BE2C (cell line): ENCODE measurements around the gene WSCD2.

Experiments used
- DNase-seq: peaks from one replicate; pipeline ENCODE4 v3.0.0-alpha.2; 2020
- H3K27me3 ChIP-seq: fragments of 250-450 bp; sonication (Bioruptor Pico); 2 replicates; pipeline ENCODE4 v1.5.1; 2020; ENCODE audit warnings: mild to moderate bottlenecking
- H3K36me3 ChIP-seq: fragments of 250-450 bp; sonication (Bioruptor Pico); 2 replicates; pipeline ENCODE4 v1.5.1; 2020; ENCODE audit warnings: mild to moderate bottlenecking
- H3K4me1 ChIP-seq: fragments of 250-450 bp; sonication (Bioruptor Pico); 2 replicates; pipeline ENCODE4 v1.5.1; 2020
- H3K4me3 ChIP-seq: 2 replicates; pipeline ENCODE4 v1.5.1; 2011; ENCODE audit warnings: low read depth, low read length
- H3K9me3 ChIP-seq: fragments of 250-450 bp; sonication (Bioruptor Pico); 2 replicates; pipeline ENCODE4 v1.5.1; 2020
- TF ChIP-seq, protein P1 (sequence below): IDR thresholded peaks from 2 replicates; pipeline ENCODE4 v1.5.1; 2012; ENCODE audit warnings: mild to moderate bottlenecking, low read depth, low read length

Gene WSCD2

GRCh38 chr12:108170164-108170563, 41.1 kb downstream of the WSCD2 start:
- no peaks in the 10 kb centered on the region for H3K4me1 ChIP-seq
- H3K9me3 ChIP-seq = no peaks in the 10 kb centered on the region
- no peaks in the 10 kb centered on the region for H3K27me3 ChIP-seq
- no peak for DNase-seq
- H3K4me3 ChIP-seq = no peak overlapping the region
- no peaks in the 10 kb centered on the region for H3K36me3 ChIP-seq
- TF ChIP-seq, protein P1, sequence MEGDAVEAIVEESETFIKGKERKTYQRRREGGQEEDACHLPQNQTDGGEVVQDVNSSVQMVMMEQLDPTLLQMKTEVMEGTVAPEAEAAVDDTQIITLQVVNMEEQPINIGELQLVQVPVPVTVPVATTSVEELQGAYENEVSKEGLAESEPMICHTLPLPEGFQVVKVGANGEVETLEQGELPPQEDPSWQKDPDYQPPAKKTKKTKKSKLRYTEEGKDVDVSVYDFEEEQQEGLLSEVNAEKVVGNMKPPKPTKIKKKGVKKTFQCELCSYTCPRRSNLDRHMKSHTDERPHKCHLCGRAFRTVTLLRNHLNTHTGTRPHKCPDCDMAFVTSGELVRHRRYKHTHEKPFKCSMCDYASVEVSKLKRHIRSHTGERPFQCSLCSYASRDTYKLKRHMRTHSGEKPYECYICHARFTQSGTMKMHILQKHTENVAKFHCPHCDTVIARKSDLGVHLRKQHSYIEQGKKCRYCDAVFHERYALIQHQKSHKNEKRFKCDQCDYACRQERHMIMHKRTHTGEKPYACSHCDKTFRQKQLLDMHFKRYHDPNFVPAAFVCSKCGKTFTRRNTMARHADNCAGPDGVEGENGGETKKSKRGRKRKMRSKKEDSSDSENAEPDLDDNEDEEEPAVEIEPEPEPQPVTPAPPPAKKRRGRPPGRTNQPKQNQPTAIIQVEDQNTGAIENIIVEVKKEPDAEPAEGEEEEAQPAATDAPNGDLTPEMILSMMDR = no peak

DNA sequence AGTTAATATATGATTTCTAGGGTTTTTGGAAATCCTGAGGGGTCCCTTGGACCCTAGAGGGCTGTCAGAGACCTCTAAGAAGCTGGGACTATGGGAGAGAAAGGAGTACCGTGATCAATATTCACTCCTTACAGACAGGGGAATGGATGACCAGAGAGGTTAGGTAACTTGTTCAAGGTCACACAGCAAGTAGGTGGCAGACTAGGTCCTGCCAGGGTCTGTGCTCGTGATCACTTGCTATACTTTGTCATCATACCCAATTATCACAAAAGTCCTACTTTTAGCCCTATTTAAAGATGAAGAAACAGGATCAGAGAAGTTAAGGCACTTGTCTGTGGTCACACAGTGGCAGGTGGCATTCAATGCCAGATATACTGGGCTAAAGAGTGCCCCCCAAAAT, 42.9 kb downstream of the WSCD2 start:
- DNase-seq = no peak
- TF ChIP-seq, protein P1 = no peak

GRCh38 chr12:108173160-108173559, 44.1 kb downstream of the WSCD2 start:
- H3K27me3 ChIP-seq = no peaks in the 10 kb centered on the region
- no peaks in the 10 kb centered on the region for H3K9me3 ChIP-seq
- DNase-seq = no peak
- H3K4me3 ChIP-seq = no peak overlapping the region
- TF ChIP-seq, protein P1 = no peak
- no peaks in the 10 kb centered on the region for H3K4me1 ChIP-seq
- no peaks in the 10 kb centered on the region for H3K36me3 ChIP-seq

More for the DNA sequence above, 42.9 kb downstream of the WSCD2 start:
- no peaks in the 10 kb centered on the region for H3K36me3 ChIP-seq
- no peaks in the 10 kb centered on the region for H3K27me3 ChIP-seq
- no peak overlapping the region for H3K4me3 ChIP-seq
- H3K9me3 ChIP-seq = no peaks in the 10 kb centered on the region
- no peaks in the 10 kb centered on the region for H3K4me1 ChIP-seq

- no peak for DNase-seq
- Histone ChIP-seq H3K27me3 (no peaks in the 10 kb centered on the region), H3K4me1 (no peaks in the 10 kb centered on the region), H3K36me3 (no peaks in the 10 kb centered on the region), H3K9me3 (no peaks in the 10 kb centered on the region), H3K4me3 (no peak overlapping the region)
- TF ChIP-seq, protein P1 = no peak
These were observed 44.8 kb downstream of the WSCD2 start for GRCh38 chr12:108173892-108174291.

GRCh38 chr12:108174641-108175040, 45.6 kb downstream of the WSCD2 start:
- TF ChIP-seq, protein P1 = no peak
- no peak overlapping the region for H3K4me3 ChIP-seq
- no peak for DNase-seq

DNA sequence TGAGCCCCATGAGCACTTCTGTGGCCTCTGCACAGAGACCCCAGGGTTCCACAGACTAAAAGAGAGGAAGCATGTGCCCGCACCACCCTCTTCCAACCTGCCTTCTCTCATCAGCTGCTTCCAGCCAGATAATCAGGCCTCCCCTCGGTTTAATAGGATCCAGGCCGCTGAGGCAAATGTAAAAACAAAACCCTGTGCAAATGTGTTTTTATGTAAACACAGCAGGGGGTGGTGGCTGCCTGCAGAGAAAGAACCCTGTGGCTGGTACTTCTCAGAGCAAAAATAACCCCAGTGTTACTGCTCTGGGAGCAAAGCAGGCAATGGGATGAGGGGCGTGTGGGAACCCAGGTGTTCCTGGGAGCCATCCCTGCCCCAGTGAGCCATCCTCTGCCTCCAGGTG, 46.2 kb downstream of the WSCD2 start:
- H3K27me3 ChIP-seq = no peaks in the 10 kb centered on the region
- no peaks in the 10 kb centered on the region for H3K4me1 ChIP-seq
- TF ChIP-seq, protein P1 = 0 out of 2 replicates have a peak, but pooled peaks have one; percentile 27
- H3K9me3 ChIP-seq = no peaks in the 10 kb centered on the region
- no peaks in the 10 kb centered on the region for H3K36me3 ChIP-seq
- DNase-seq = no peak
- H3K4me3 ChIP-seq = no peak overlapping the region

More at GRCh38 chr12:108174641-108175040, 45.6 kb downstream of the WSCD2 start:
- H3K27me3 ChIP-seq = no peaks in the 10 kb centered on the region
- no peaks in the 10 kb centered on the region for H3K36me3 ChIP-seq
- no peaks in the 10 kb centered on the region for H3K9me3 ChIP-seq
- H3K4me1 ChIP-seq = no peaks in the 10 kb centered on the region
